PC-9 (cell line): Measurements from ENCODE around the gene ELP4. TPM values are rescaled to one million over a fixed set of nuclear protein-coding genes. Genes with fewer than 3 reads are reported as not detected.

ENCODE experiments used
- BruUV-seq: library from RNA; stranded (reverse); fragments of 400-500 nt; replicated peaks from 2 replicates; lab custom pipeline; 2021; lab: Mats Ljungman, UMichigan
- CTCF ChIA-PET: fragments of 300-600 bp; sonication (Branson Sonifier 250); formaldehyde crosslinking; loops from one replicate; lab custom pipeline; 2022; ENCODE audit warnings: antibody characterized with exemption; lab: Charles Lee
- POLR2A ChIA-PET: fragments of 300-600 bp; sonication (Branson Sonifier 250); formaldehyde crosslinking; loops from one replicate; lab custom pipeline; 2022; ENCODE audit warnings: antibody characterized with exemption; ENCODE audit not compliant: unreplicated experiment; lab: Charles Lee
- DNase-seq, 2 experiments: peaks; one replicate each; pipeline versions ENCODE4 v3.0.0 to v3.0.0-alpha.2; 2015 to 2022; ENCODE audit warnings: mixed read lengths in 1 of 2
- H2AFZ ChIP-seq: fragments of 200-600 bp; sonication (generic); 2 replicates; pipeline ENCODE4 v1.8.1; 2017; ENCODE audit warnings: antibody characterized with exemption
- H3F3A ChIP-seq: fragments of 200-600 bp; sonication (generic); 2 replicates; pipeline ENCODE4 v1.8.1; 2017; ENCODE audit warnings: antibody characterized with exemption, mild to moderate bottlenecking, low read depth; ENCODE audit not compliant: insufficient read depth
- H3K27ac ChIP-seq: fragments of 200-600 bp; sonication (generic); 2 replicates; pipeline ENCODE4 v1.6.1; 2016; ENCODE audit warnings: mixed run types
- H3K27me3 ChIP-seq: fragments of 200-600 bp; sonication (generic); 2 replicates; pipeline ENCODE4 v1.6.1; 2016; ENCODE audit warnings: low read depth, mixed run types; ENCODE audit not compliant: insufficient read depth
- H3K36me3 ChIP-seq: fragments of 200-600 bp; sonication (generic); 2 replicates; pipeline ENCODE4 v1.6.1; 2016; ENCODE audit warnings: low read depth, mixed run types
- H3K4me1 ChIP-seq: fragments of 200-600 bp; sonication (generic); replicated peaks from 2 replicates; pipeline ENCODE4 v1.6.1; 2016; ENCODE audit warnings: mixed run types; ENCODE audit not compliant: insufficient read depth
- H3K4me2 ChIP-seq: fragments of 200-600 bp; sonication (generic); 2 replicates; pipeline ENCODE4 v1.6.1; 2017; ENCODE audit warnings: mixed run types
- H3K4me3 ChIP-seq: fragments of 200-600 bp; sonication (generic); 2 replicates; pipeline ENCODE4 v1.6.1; 2016; ENCODE audit warnings: mixed run types
- H3K79me2 ChIP-seq: fragments of 200-600 bp; sonication (generic); 2 replicates; pipeline ENCODE4 v1.6.1; 2017; ENCODE audit warnings: low read depth, mixed run types
- H3K9me2 ChIP-seq: fragments of 200-600 bp; sonication (generic); 2 replicates; pipeline ENCODE4 v1.8.1; 2017; ENCODE audit warnings: mild to moderate bottlenecking; ENCODE audit not compliant: insufficient read depth
- H3K9me3 ChIP-seq: fragments of 200-600 bp; sonication (generic); 2 replicates; pipeline ENCODE4 v1.8.1; 2016; ENCODE audit warnings: low read depth; ENCODE audit not compliant: insufficient read depth
- H4K20me1 ChIP-seq: fragments of 200-600 bp; sonication (generic); 2 replicates; pipeline ENCODE4 v1.8.1; 2017; ENCODE audit not compliant: insufficient read depth
- CTCF ChIP-seq: fragments of 200-600 bp; sonication (generic); conservative IDR thresholded peaks from 2 replicates; pipeline ENCODE4 v1.6.1; 2017; ENCODE audit warnings: mixed run types, antibody characterized with exemption, mild to moderate bottlenecking, moderate library complexity
- EZH2 ChIP-seq: fragments of 200-600 bp; sonication (generic); IDR thresholded peaks from 2 replicates; pipeline ENCODE4 v1.8.0; 2017; ENCODE audit warnings: antibody characterized with exemption, low read depth
- intact Hi-C: fragments of 100-400 bp; cut with micrococcal nuclease; formaldehyde crosslinking; loops from one replicate; pipeline ENCODE4 v1.10.0; 2022; ENCODE audit not compliant: unreplicated experiment
- total RNA-seq: library from RNA; stranded (reverse); gene quantifications from 2 replicates; pipeline ENCODE4 v1.2.3, GENCODE V29; 2021

The ELP4 gene
- total RNA-seq, 1 experiment from 2014 or later = 20.5 TPM

GRCh38 chr11:31824332-31824878 lies 314.8 kb downstream of the ELP4 start:
- Histone ChIP-seq H3K27me3 (no peaks in the 10 kb centered on the region), H3F3A (no peaks in the 10 kb centered on the region), H2AFZ (no peak overlapping the region), H3K9me3 (no peaks in the 10 kb centered on the region), H4K20me1 (no peaks in the 10 kb centered on the region), H3K79me2 (no peaks in the 10 kb centered on the region), H3K9me2 (no peaks in the 10 kb centered on the region), H3K4me1 (no peaks in the 10 kb centered on the region), H3K4me2 (no peak overlapping the region), H3K4me3 (no peak overlapping the region), H3K36me3 (no peaks in the 10 kb centered on the region), H3K27ac (no peak overlapping the region)
- DNase-seq = no peak
- POLR2A ChIA-PET = no interaction called here
- CTCF ChIA-PET = no interaction called here
- TF ChIP-seq CTCF (no peak), EZH2 (no peak)
- BruUV-seq = no TSS peak
- intact Hi-C loops = no loop called here

GRCh38 chr11:31824879-31825837 lies 315.6 kb downstream of the ELP4 start:
- Histone ChIP-seq H3K27ac (no peak overlapping the region), H3K4me3 (no peak overlapping the region), H2AFZ (no peak overlapping the region), H3K9me3 (no peaks in the 10 kb centered on the region), H3K4me2 (no peak overlapping the region), H4K20me1 (no peaks in the 10 kb centered on the region), H3K36me3 (no peaks in the 10 kb centered on the region), H3K9me2 (no peaks in the 10 kb centered on the region), H3K4me1 (no peaks in the 10 kb centered on the region), H3K27me3 (no peaks in the 10 kb centered on the region), H3K79me2 (no peaks in the 10 kb centered on the region), H3F3A (no peaks in the 10 kb centered on the region)
- intact Hi-C loops = no loop called here
- no TSS peak for BruUV-seq
- TF ChIP-seq CTCF (no peak), EZH2 (no peak)
- CTCF ChIA-PET = no interaction called here
- no peak for DNase-seq
- POLR2A ChIA-PET = no interaction called here

GRCh38 chr11:31825838-31826484 lies 316.4 kb downstream of the ELP4 start:
- Histone ChIP-seq H3K9me3 (no peaks in the 10 kb centered on the region), H3K4me2 (no peak overlapping the region), H3K79me2 (no peaks in the 10 kb centered on the region), H3K9me2 (no peaks in the 10 kb centered on the region), H3K4me3 (no peak overlapping the region), H3K4me1 (no peaks in the 10 kb centered on the region), H4K20me1 (no peaks in the 10 kb centered on the region), H3F3A (no peaks in the 10 kb centered on the region), H3K27me3 (no peaks in the 10 kb centered on the region), H3K36me3 (no peaks in the 10 kb centered on the region), H2AFZ (no peak overlapping the region), H3K27ac (no peak overlapping the region)
- POLR2A ChIA-PET = no interaction called here
- TF ChIP-seq CTCF = no peak
- no peak for TF ChIP-seq EZH2
- CTCF ChIA-PET = no interaction called here
- no peak for DNase-seq
- intact Hi-C loops = no loop called here
- no TSS peak for BruUV-seq
